GM18517 (cell line): ENCODE measurements around the gene CCDC60.

Experiments used
- ATAC-seq: cut with Tn5 transposase; IDR thresholded peaks from one replicate; pipeline ENCODE4 v1.9.1; 2021; ENCODE audit warnings: mild to moderate bottlenecking, moderate library complexity; ENCODE audit not compliant: unreplicated experiment

CCDC60 gene

DNA sequence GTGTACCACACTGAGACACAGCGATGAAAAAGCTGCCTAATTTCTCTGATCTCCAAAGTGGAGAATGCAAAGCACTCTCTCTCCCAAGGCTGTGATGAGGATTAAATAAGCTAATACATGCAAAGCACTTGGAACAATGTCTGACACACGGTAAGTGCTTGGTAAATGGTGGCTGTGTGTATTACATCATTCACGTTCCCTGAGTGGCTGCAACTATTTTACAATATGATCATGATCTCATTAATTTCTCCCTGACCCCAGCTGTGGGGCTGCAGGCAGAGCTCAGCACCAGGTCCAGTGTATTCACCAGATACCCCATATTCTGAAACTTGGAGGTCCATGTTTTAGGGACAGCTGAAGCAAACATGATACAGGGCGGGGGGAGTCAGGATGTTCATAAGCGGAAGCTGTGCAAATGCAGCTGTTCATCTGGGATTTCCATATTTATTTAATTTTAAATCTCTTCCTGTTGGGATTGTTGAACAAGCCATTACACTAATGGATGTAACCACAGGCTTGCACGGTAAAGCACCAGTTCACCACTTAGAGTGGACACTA, 106.4 kb downstream of the CCDC60 start:
- no peak for ATAC-seq

DNA sequence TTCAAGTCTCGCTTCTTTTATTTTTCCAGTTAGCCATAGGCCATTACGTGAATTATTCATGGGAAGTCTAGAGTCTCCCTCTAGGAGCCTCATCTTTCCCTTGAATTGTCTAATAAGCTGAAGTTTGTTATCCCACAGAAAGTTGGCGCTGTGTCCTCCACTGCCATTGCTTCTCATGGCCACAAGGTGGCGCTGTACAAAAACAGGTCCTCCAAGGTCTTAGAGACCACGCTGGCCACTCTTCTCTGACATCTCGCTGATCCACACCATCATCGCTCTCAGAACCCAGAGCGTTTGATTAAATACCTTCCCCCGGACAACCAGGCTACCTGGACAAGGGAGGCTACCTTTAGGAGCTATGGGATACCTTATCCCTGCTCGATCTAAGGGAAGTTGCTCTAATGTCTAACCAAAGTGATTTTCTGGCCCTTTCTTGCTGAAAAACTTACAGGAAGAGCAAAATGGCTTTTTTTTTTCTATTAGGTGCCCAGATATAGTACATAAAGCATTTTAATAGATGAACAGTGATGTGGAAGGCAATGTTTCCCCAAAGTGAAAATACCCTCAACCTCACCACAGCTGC, 110.0 kb downstream of the CCDC60 start:
- ATAC-seq: no peak

DNA sequence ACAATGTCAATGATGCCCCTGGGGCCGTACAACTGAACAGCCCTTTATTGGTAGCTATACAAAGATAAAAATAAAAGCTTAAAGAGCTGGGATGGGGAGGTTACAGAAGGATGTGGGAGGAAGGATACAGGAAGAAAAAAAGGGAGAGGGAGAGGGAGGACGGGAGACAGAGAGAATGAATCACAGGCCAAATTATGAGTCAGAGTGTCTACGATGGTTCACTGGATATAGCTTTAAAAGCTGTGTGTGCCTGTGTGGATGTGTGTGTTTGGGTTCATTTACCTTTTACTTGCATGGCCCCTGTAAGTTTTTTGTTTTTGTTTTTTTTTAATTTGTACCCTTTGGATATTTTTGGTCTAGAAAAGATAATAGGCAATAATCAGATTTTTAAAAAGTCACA, 111.9 kb downstream of the CCDC60 start:
- ATAC-seq: no peak

DNA sequence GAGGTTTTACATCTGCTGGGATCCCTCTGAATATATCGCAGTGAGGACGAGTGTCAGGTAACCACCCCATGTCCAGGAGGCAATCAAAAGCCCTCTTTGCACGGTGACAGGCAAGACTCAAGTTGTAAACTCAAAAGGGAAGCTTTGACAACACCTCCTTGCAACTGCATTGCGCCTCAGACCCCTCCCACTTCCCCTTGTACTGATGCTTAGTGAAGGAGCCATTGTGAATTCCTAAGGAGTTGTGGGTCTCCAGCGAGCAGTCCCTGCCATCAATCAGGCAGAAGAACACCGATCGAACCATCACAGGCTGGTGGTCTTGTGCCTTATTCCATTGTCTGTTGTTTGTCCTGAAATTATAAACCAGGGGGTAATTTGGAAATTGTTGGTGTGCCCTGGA, 112.6 kb downstream of the CCDC60 start:
- no peak for ATAC-seq

DNA sequence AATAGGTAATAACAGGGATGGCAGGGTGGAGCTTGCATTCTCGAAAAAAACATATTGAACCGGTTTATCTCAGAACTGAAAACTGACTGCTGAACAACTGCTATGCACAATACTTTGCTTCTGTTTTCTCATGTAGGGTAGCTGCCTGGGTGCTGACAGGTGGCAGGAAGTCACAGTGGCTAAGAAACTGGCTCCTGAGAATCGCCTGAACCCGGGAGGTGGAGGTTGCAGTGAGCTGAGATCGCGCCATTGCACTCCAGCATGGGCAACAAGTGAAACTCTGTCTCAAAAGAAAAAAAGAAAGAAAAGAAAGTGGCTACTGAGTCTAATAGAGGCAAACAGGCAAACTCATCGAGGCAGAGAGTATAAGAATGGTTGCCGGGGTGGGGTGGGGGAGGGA, 113.1 kb downstream of the CCDC60 start:
- ATAC-seq: no peak

DNA sequence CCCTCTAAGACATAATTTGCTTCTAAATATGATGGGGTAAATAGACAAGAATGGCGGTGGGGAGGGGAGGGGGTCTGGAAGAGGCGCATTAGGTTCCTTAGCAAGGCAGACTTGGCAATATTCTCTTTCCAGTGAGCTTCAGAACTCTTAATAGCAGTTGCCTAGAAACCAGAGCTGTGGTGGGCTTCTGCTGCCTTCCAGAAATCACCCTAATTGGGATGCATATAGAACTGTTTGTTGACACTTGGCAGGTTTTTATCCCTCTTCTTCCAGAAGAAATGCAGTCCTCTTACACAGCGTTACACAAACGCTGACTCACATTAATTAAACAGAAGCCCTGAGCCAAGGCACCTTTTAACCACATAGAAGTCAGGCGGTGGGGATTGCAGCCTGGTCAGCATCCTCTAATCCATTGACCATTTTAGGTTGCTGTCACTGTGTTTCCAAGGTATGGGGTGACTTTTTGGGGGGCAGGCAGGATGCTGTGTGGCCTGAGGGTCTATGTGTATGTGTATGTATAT, 114.1 kb downstream of the CCDC60 start:
- no peak for ATAC-seq

DNA sequence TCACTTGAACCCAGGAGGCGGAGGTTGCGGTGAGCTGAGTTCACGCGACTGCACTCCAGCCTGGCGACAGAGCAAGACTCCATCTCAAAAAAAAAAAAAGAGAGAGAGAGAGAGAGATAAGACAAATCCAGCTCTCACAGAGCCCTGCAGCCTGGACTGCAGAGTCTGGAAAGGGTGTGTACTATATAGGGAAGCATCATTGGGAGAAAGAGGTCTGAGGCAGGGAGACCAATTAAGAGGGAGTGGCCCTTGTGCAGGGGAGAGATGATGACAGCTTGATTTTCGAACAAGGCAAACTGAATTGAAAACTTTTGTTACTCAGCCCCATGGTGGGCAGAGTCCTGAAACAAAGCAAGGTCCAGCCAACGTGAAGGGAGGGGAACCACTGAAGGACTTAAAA, 116.2 kb downstream of the CCDC60 start:
- ATAC-seq: no peak

DNA sequence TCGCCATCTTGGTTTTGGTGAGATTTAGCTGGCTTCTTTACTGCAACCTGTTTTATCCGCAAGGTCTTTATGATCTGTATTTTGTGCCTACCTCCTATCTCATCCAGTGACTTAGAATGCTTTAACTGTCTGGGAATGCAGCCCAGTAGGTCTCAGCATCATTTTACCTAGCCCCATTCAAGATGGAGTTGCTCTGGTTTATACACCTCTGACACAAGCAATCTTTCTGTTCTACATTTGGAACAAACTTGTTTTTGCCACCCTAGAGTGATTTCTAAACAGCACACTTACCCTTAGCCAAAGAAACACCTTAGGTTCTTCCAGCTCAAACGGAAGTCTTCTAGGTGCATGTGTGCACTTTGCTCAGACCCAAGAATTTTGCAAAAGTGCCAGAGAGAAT, 122.3 kb downstream of the CCDC60 start:
- no peak for ATAC-seq

DNA sequence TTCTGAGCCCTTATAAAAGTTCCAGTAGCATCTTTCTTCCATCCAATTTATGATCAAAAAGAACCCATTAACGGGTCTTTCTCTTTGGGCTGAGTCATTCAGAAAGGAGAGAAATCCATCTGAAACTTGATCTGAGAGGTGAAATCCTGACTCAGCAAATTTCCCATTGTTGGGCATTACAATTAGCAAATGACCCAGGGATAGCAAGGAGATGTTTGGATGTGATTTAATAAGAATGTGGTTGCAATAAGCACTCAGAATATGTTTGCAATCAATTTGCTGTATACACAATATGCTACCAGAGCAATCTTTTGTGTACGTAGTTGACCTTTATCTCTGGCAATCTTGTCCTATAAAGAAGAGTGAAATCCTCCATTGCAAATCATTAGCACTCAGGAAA, 122.7 kb downstream of the CCDC60 start:
- ATAC-seq: no peak

DNA sequence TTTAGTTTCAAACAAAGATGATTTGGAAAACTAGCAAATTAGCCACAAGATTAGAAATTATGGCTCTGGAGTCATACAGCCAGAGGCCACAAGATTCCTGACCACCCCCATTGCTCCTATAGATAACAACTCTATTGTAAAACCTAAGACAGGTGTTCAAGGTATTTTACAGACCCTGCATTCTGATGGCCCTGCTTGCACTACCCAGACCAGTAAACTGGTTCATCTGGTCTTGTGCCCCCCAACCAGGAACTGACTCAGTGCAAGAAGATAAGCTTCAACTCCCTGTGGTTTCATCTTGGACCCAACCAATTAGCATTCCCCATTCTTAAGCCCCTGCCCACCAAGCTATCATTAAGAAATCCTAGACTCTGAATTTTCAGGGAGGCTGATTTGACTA, 125.0 kb downstream of the CCDC60 start:
- no peak for ATAC-seq

DNA sequence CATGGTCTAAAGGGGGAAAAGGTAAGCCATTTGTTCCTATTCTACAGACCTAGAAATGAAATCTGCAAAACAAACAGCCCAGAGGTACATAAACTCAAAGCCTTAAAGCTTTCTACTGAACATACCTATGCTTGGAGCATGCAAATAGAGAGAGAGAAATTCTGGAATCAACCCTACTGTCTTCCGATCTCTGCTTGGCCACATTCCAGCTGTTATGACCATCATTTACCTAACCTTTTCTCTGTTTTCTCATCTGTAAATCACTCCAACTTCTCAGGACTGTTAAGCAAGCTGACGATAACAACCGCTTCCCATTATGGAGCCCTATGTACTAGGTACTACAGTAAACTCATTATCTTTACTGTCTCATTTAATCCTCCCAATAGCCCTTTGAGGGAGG, 126.3 kb downstream of the CCDC60 start:
- no peak for ATAC-seq

DNA sequence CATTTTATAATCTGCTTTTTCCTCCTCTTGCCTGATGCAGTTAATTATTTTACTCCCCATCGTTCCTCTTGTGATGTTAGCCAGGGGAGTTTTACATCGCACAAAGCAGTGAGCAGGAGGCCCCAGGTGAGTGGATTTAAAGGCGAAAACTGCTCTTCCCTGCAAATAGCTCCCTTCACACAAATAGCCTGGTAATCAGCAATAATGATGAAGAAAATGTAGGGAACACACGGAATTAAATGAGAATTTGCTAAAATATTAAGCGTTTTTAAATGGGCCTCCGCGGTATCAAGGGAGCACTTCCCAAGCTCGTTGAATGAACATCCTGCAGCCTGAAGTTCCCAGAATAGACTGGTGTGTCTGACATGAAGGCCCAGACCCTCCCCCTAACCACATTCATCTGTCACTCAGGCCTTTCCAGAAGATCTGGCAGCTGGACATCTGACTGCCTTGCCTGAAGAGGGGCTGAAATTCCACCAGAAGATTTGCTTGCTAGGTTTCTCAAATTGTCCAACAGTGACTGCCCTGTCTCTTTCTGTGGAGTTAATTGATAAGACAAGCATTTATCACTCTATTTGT, 127.2 kb downstream of the CCDC60 start:
- ATAC-seq: no peak

DNA sequence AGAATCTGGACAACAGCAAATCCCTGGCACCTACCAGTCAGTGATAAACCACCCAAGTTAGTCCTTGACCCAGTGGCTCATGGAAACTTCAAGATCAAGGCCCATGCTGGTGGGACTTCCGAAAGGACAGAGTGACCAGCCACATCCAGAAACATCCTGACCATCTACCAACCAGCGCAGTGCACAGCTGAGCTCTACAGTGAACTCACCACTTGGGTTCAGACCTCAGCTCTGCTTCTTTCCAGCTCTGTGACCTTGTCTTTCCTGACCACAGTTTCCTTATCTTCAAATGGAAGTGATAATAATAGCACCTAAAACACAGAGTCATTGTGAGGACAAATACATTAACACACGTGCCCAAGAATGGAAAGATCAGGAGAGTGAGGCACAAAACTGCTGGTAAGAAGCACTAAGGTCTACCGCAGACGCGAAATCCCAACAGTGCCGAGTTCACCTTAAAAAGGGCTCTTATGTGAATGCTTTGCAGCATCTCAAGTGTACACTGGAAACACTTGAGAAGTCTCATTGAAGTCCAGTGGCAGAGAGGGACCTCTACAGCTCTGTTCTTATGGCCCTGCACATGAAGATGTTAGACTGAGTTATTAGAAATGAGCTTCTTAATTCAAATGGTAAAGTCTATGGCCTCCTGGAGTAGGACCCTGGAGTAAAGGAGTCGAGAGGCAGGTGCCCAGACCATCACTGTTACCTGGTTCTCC, 128.8 kb downstream of the CCDC60 start:
- ATAC-seq: no peak

DNA sequence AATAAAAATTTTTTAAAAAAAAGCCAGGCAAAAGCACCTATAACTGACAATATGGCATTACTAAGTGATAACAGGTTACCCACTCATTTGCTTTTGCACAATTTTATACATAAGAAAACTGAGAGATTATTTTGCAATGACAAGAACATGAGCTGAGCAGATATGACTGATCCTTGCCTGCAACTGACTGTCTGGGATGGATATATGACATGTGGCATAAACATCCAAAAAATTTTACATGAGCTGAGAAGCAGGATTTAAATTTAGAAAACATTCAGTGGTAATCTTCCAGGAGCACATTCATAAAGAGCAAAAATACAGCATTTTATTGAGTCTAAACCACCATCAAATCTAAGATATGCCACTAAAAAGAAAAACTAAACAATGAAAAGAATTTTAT, 133.8 kb downstream of the CCDC60 start:
- ATAC-seq: no peak

DNA sequence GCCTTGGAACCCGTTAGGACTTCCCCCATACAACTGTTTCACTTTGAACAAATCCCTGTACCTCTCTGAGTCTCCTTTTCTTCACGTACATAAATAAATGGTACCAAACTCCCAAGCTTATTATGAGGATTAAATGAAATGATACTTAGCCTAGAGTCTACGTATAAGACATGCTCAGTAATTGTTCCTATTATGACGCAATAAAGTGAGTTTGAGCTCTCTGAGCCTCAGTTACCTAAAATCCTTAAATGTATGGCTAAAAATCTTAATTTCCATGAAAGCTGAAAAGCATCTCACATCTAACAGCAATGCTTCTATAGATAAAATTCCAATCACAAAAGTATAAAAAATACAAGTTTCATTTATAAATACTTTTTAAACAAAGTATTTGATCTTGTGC, 141.1 kb downstream of the CCDC60 start:
- ATAC-seq: no peak

DNA sequence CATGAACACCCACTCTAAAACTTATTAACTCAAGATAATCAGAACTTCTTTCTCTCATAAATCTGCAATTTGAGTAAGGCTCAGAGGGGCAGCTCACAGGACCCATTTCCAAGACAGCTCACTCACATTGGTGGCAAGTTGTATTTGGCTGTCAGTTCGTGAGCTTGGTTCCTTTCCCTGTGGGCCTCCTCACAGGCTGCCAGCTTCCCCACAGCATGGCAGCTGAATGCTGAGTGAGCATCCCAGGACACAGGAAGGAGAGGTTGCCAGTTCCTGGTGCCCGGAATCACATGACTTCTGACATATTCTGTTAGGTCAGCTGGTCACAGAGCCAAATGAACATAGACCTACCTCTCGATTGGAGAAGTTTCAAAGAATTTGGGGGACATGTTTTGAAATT, 142.4 kb downstream of the CCDC60 start:
- ATAC-seq: no peak

DNA sequence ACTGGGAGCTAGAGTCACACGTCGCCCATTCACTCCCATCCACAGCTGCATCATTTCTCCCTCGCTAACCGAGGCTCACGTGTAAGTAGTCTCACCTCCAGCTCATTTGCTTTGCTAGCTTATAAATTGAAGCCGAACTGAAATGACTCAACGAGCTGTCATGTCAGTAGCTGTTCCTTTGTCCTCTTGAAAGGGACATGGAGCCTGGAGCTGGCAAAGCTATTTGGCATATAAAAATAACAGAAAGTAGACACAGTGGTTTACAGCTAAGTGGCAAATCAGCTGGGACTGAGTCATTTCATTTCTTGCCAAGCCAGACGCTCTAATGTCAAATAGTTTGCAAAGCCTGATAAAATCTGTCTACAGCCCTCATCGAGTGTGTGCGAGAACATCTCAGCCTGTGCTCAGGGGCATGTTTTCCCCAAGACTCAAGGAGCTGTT, 144.6 kb downstream of the CCDC60 start:
- no peak for ATAC-seq

DNA sequence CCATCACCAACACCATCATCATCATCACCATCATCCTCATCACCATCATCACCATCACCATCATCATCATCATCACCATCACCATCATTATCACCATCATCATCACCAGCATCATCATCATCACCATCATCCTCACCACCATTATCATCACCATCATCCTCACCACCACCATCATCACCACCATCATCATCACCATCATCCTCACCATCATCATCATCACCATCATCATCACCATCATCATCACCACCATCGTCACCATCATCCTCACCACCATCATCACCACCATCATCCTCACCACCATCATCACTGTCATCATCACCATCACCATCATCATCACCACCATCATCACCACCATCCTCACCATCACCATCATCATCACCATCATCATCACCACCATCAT, 146.0 kb downstream of the CCDC60 start:
- no peak for ATAC-seq

DNA sequence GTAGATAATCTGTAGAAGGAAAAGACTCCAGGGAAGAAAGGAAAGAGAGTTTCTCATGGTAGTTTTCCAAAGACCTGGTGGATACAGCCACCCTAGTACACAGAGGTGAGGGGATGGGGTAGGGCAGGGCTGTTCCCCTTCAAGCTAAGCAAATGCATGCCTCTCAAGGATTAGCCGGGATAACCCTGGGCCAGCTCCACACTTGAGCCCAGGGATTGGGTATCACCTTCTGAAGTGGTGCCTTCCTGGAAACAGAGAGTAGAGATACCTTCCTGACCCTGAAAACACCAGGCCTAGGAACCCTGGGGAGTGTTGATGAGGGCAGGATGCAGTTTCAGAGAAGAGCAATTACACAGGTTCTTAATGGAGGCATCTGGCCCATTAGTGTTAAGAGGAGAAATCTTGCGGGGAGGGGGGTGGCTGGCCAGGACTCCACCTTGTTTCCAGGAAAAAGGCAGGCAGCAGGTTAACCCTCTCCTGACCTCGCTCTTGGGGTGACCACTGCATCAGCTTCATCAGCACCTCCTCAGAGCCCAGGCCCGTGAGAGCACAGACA, 152.1 kb downstream of the CCDC60 start:
- no peak for ATAC-seq

DNA sequence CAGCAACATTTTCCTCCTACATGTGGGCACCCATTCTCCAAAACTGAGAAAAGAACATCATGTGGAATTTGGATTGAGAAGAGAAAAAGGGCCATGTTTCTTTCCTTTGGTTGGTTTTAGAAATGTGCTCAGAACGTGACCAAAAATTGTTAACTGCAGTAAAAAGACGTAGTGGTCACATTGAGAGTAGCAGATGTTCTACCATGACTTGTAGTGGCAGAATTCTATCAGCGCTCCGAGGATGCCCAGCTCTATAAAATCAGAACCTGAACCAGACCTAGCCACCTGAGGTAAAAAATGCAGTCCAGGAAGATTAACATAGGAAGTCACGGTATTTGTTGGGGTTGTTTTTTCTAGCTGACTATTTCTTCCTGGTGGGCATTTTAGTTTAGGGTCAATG, 157.3 kb downstream of the CCDC60 start:
- ATAC-seq: no peak

DNA sequence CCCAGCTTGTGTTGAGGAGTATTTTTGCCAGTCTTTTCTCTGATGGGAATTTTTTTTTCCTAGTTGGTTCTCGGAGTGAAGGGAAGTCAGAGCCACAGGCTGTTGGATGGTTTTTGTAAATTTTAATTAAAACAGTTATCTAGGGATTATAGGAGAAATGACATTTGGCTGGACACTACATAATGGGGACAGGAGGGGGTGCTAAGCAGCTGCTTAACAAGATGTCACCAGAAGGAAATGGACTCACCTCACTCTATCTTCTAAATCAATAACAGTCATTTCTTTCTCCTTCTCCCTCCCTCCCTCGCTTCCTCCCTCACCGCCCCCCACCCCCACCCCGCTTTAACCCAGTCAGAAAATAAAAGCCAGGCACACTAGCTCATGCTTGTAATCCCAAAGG, 165.7 kb downstream of the CCDC60 start:
- ATAC-seq: no peak

DNA sequence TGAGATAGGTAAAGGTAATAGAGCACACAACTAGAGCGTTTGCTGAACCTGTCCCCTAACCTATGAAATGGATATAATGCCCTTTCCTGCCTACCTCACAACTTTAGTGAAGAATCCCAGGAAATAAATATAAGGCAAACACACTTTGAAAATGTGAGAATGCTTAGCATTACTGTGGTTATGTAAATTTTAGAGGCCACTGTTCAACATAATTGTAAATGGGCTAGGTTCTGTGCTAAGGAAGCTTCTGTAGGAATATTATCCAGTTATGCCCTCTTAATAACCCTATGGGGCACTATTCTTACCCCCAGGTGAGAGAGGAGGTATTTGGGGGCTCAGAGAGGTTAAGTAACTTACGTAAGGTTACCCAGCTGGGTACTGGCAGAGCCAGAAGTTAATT, 166.5 kb downstream of the CCDC60 start:
- ATAC-seq: no peak
